ENCODE data around the gene NR2F1-AS1. TPM values are rescaled to one million over a fixed set of nuclear protein-coding genes. Genes with fewer than 3 reads are reported as not detected.

Gene NR2F1-AS1
- polyA plus RNA-seq, 1 donor (not counting 4 experiments of a cell fraction or from before 2014, with no cell fraction given), result 0.25 TPM

GRCh38 chr5:93425096-93425495 is 155.9 kb downstream of the NR2F1-AS1 start:
- Histone ChIP-seq H3K9ac (ENCODE audit: control insufficient read depth, extremely low read depth, insufficient read depth, low read length) (no peak overlapping the region), H3K4me2 (ENCODE audit: control insufficient read depth, extremely low read depth, insufficient read depth, low read depth, low read length) (no peak overlapping the region), H3K9me1 (ENCODE audit: control insufficient read depth, extremely low read depth, insufficient read depth, low read length) (no peaks in the 10 kb centered on the region), H3K4me3 (ENCODE audit: control insufficient read depth in 2 of 3, extremely low read depth in 1 of 3, insufficient read depth in 2 of 3, low read depth in 1 of 3, low read length in 3 of 3) (no peak overlapping the region), H2AFZ (ENCODE audit: control insufficient read depth, low read length) (no peak overlapping the region), H3K36me3 (ENCODE audit: control insufficient read depth in 2 of 2, extremely low read depth in 1 of 2, insufficient read depth in 2 of 2, low read length in 2 of 2) (no peaks in the 10 kb centered on the region), H3K9me3 (ENCODE audit: control insufficient read depth, low read depth, low read length) (no peaks in the 10 kb centered on the region), H3K79me2 (ENCODE audit: control insufficient read depth, insufficient read depth, low read length) (no peaks in the 10 kb centered on the region), H4K20me1 (ENCODE audit: control insufficient read depth, extremely low read depth, insufficient read depth, low read length) (no peaks in the 10 kb centered on the region), H3K4me1 (ENCODE audit: control insufficient read depth, extremely low read depth, insufficient read depth, low read length) (no peaks in the 10 kb centered on the region), H3K27me3 (ENCODE audit: control insufficient read depth, extremely low read depth, insufficient read depth, low read length) (no peaks in the 10 kb centered on the region), H3K27ac (ENCODE audit: control insufficient read depth, insufficient read depth, low read length) (no peak overlapping the region)
- dilution Hi-C loops (cut with MboI; ENCODE audit: extremely low pct_ligation_motif_present, low sequenced_read_pairs), result no loop called here
- FAIRE-seq (no peak), DNase-seq (ENCODE audit: low read depth, low spot score) (no peak)
- TF ChIP-seq EZH2 (IDR thresholded peaks at IDR 0.05; ENCODE audit: low read length) (no peak), CTCF (optimal IDR thresholded peaks at IDR 0.05 in 1 of 3, IDR thresholded peaks at IDR 0.05 in 1 of 3, conservative IDR thresholded peaks at IDR 0.05 in 1 of 3; ENCODE audit: extremely low read depth in 1 of 3, insufficient read depth in 2 of 3, low read length in 3 of 3) (no peak)

GRCh38 chr5:93423300-93423699 is 157.7 kb downstream of the NR2F1-AS1 start:
- Histone ChIP-seq H3K27ac (ENCODE audit: control insufficient read depth, insufficient read depth, low read length) (no peak overlapping the region), H3K4me2 (ENCODE audit: control insufficient read depth, extremely low read depth, insufficient read depth, low read depth, low read length) (no peak overlapping the region), H3K4me1 (ENCODE audit: control insufficient read depth, extremely low read depth, insufficient read depth, low read length) (no peaks in the 10 kb centered on the region), H3K27me3 (ENCODE audit: control insufficient read depth, extremely low read depth, insufficient read depth, low read length) (no peaks in the 10 kb centered on the region), H3K79me2 (ENCODE audit: control insufficient read depth, insufficient read depth, low read length) (no peaks in the 10 kb centered on the region), H3K9me3 (ENCODE audit: control insufficient read depth, low read depth, low read length) (no peaks in the 10 kb centered on the region), H3K9me1 (ENCODE audit: control insufficient read depth, extremely low read depth, insufficient read depth, low read length) (no peaks in the 10 kb centered on the region), H4K20me1 (ENCODE audit: control insufficient read depth, extremely low read depth, insufficient read depth, low read length) (no peaks in the 10 kb centered on the region), H2AFZ (ENCODE audit: control insufficient read depth, low read length) (peak overlapping the region; percentile 9), H3K9ac (ENCODE audit: control insufficient read depth, extremely low read depth, insufficient read depth, low read length) (no peak overlapping the region), H3K36me3 (ENCODE audit: control insufficient read depth in 2 of 2, extremely low read depth in 1 of 2, insufficient read depth in 2 of 2, low read length in 2 of 2) (no peaks in the 10 kb centered on the region), H3K4me3 (ENCODE audit: control insufficient read depth in 2 of 3, extremely low read depth in 1 of 3, insufficient read depth in 2 of 3, low read depth in 1 of 3, low read length in 3 of 3) (no peak overlapping the region)
- DNase-seq (ENCODE audit: low read depth, low spot score) (no peak), FAIRE-seq (no peak)
- dilution Hi-C loops (cut with MboI; ENCODE audit: extremely low pct_ligation_motif_present, low sequenced_read_pairs), result no loop called here
- no peak for TF ChIP-seq CTCF (optimal IDR thresholded peaks at IDR 0.05 in 1 of 3, IDR thresholded peaks at IDR 0.05 in 1 of 3, conservative IDR thresholded peaks at IDR 0.05 in 1 of 3; ENCODE audit: extremely low read depth in 1 of 3, insufficient read depth in 2 of 3, low read length in 3 of 3)
- TF ChIP-seq EZH2 (IDR thresholded peaks at IDR 0.05; ENCODE audit: low read length), result no peak

Data from keratinocyte (primary cell).